Measurements from ENCODE around the gene UNC50. TPM values are rescaled to one million over a fixed set of nuclear protein-coding genes. Genes with fewer than 3 reads are reported as not detected.

The UNC50 gene
- total RNA-seq, 2 donors from 2014 or later, result 30.9 to 53.7 TPM

DNA sequence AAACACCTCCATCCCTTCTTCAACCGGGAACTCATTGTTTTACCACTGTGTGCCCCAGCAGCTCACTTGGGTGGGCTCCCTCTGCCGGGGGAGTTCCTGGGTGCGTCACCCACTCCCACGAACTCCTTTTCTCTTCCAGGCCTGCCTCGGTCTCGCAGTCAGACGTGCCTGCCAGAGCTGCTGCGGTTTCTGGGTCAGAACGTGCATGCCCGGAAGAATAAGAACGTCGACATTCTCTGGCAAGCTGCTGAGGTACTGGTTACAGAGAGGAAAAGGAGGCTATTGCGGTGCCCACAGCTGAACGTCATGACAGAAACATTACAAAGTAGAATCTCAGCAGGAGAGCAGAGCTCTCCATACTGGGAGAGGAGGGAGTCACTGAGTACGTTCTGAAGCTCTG is 35.7 kb upstream of the UNC50 start:
- no peak for TF ChIP-seq POLR2A (IDR thresholded peaks at IDR 0.05)
- TF ChIP-seq, protein P1, sequence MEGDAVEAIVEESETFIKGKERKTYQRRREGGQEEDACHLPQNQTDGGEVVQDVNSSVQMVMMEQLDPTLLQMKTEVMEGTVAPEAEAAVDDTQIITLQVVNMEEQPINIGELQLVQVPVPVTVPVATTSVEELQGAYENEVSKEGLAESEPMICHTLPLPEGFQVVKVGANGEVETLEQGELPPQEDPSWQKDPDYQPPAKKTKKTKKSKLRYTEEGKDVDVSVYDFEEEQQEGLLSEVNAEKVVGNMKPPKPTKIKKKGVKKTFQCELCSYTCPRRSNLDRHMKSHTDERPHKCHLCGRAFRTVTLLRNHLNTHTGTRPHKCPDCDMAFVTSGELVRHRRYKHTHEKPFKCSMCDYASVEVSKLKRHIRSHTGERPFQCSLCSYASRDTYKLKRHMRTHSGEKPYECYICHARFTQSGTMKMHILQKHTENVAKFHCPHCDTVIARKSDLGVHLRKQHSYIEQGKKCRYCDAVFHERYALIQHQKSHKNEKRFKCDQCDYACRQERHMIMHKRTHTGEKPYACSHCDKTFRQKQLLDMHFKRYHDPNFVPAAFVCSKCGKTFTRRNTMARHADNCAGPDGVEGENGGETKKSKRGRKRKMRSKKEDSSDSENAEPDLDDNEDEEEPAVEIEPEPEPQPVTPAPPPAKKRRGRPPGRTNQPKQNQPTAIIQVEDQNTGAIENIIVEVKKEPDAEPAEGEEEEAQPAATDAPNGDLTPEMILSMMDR (IDR thresholded peaks at IDR 0.05), result no peak
- DNase-seq (no peak), ATAC-seq (no peak)
- no peaks in the 10 kb centered on the region for H3K4me1 ChIP-seq
- no peak overlapping the region for H3K4me3 ChIP-seq
- no peaks in the 10 kb centered on the region for H3K27me3 ChIP-seq
- H3K27ac ChIP-seq, result no peak overlapping the region
- H3K9me3 ChIP-seq, result no peaks in the 10 kb centered on the region
- intact Hi-C loops (cut with DNase I), result no loop called here
- 90 to 91% methylated on average over 15 of the region's 15 CpGs for WGBS, 2 donors
- H3K36me3 ChIP-seq (replicated peaks in 1 of 2; ENCODE audit: insufficient read depth in 1 of 2, low read depth in 2 of 2), result no peaks in the 10 kb centered on the region

DNA sequence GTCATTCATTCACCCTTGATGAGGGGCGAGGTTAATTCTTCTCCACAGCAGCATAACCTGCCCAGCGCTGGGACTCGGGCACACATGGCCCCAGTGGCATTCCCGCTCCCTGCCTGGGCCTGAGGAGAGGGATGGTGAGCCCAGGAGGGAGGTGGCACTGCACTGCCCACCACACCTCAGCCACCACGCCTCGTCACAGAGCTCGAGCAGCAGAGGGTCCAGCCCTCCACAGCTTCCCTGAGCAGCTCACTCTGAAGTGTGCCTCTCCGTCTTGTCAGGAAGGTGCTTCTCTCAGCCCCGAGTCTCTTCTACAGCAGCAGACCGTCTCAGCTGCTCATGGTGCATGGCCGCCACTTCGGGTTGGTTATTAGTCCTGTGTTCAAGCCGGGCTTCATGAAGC is 35.0 kb upstream of the UNC50 start:
- Histone ChIP-seq H3K4me3 (no peak overlapping the region), H3K27me3 (no peaks in the 10 kb centered on the region), H3K4me1 (no peaks in the 10 kb centered on the region), H3K36me3 (replicated peaks in 1 of 2; ENCODE audit: insufficient read depth in 1 of 2, low read depth in 2 of 2) (no peaks in the 10 kb centered on the region), H3K27ac (no peak overlapping the region), H3K9me3 (no peaks in the 10 kb centered on the region)
- ATAC-seq, result no peak
- no peak for DNase-seq
- TF ChIP-seq, protein P1 (IDR thresholded peaks at IDR 0.05), result no peak
- no peak for TF ChIP-seq POLR2A (IDR thresholded peaks at IDR 0.05)
- intact Hi-C loops (cut with DNase I), result no loop called here
- WGBS, 2 donors, result 87 to 92% methylated on average over 10 to 12 of the region's 13 CpGs

DNA sequence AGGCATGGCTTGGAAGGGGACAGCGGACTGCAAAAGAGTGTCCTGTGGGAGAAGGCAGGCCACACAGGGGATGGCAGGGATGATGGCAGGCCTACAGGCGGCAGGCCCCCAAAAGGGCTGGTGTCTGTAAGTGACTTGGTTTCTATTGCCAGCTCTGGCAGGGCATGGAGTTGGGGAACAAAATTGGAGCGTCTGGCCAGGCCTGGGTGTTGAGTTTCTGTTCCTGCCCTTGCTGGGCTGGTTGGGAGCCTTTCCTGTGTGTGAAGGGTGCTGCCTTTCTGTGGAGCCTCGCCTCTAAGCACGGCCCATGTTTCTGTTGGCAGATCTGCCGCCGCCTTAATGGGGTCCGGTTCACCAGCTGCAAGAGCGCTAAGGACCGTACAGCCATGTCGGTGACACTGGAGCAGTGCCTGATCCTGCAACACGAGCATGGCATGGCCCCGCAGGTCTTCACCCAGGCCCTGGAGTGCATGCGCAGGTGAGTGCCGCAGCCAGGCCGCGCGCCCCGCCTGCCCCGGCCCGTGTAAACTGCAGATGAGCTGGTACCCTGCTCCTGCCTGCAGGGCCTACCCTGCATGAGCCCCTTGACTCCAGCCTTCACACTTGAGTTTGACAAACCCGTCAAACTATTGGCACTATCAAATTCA is 31.6 kb upstream of the UNC50 start:
- no peak for DNase-seq
- no peak overlapping the region for H3K4me3 ChIP-seq
- TF ChIP-seq, protein P1 (IDR thresholded peaks at IDR 0.05), result no peak
- no peak for TF ChIP-seq POLR2A (IDR thresholded peaks at IDR 0.05)
- no peaks in the 10 kb centered on the region for H3K27me3 ChIP-seq
- WGBS, 2 donors, result 93 to 98% methylated on average over 15 to 19 of the region's 22 CpGs
- no peaks in the 10 kb centered on the region for H3K9me3 ChIP-seq
- H3K36me3 ChIP-seq (replicated peaks in 1 of 2; ENCODE audit: insufficient read depth in 1 of 2, low read depth in 2 of 2), result no peaks in the 10 kb centered on the region
- no peaks in the 10 kb centered on the region for H3K4me1 ChIP-seq
- H3K27ac ChIP-seq, result no peak overlapping the region
- intact Hi-C loops (cut with DNase I), result no loop called here
- no peak for ATAC-seq

DNA sequence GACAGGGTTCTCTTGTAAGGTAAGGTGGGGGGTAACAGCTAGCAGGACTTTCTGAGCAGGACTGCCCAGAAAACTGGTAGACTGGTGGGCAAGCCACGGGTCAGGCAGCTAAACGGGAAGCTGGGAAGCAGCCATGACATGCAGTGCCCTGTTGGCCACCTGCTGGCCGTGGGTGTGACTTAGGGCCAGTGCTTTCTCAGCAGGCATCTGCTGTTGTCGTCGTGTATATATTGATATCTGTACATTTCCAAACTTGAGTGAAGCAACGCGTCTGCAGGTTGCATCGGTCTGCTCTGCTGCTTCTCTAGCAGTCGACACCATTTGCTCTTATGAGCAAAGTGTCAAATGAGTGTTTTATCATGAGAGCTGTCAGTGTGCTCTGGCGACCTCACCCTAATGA is 31.1 kb upstream of the UNC50 start:
- H3K36me3 ChIP-seq (replicated peaks in 1 of 2; ENCODE audit: insufficient read depth in 1 of 2, low read depth in 2 of 2), result no peaks in the 10 kb centered on the region
- no peak for DNase-seq

More for the DNA sequence above, 31.1 kb upstream of the UNC50 start:
- TF ChIP-seq, protein P1 (IDR thresholded peaks at IDR 0.05), result peak in 1 of 7 experiments; percentile 2
- TF ChIP-seq POLR2A (IDR thresholded peaks at IDR 0.05), result no peak
- H3K9me3 ChIP-seq, result no peaks in the 10 kb centered on the region
- WGBS, 2 donors, result 71 to 72% methylated on average over 7 to 10 of the region's 10 CpGs
- no peak overlapping the region for H3K27ac ChIP-seq
- H3K4me1 ChIP-seq, result no peaks in the 10 kb centered on the region
- H3K4me3 ChIP-seq, result no peak overlapping the region
- no peaks in the 10 kb centered on the region for H3K27me3 ChIP-seq
- intact Hi-C loops (cut with DNase I), result no loop called here
- no peak for ATAC-seq

Data from body of pancreas (tissue), 4 donors.